HG03575 (cell line): Measurements from ENCODE around the gene RGPD8.
"Not testable (repeated sequence)": the region's sequence is repeated elsewhere in the genome, so short reads cannot be mapped to it uniquely, and the experiment has no call there.

Experiments
- ATAC-seq: cut with Tn5 transposase; IDR thresholded peaks from one replicate; pipeline ENCODE4 v1.9.1; 2021; ENCODE audit not compliant: unreplicated experiment, insufficient number of reproducible peaks, low FRiP score; ENCODE audit errors: extremely low read depth

The RGPD8 gene

DNA sequence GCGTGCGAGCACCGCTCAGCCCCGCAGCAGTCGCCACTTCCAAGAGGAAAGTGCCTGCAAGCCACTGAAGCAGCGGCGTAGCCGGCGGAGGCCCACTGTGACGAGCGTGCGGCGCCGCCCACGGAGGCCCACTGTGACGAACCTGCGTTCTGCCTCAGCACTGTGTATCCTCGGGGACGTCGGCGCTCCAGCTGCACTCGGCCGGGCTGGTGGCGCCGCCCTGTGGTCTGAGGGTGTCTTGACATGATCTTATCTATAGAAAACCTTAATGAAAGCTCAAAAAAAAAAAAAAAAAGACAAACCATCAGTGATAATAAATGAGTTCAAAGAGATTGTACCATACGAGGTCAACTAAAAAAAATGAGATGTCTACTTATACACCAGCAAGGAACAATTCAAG is at the start of gene RGPD8:
Gene RGPD8, minus strand, starts transcription at position 166 of the 400 bp plus-strand sequence. CDS start 192 bp downstream, outside the sequence.
- ATAC-seq, result peak; percentile 73

DNA sequence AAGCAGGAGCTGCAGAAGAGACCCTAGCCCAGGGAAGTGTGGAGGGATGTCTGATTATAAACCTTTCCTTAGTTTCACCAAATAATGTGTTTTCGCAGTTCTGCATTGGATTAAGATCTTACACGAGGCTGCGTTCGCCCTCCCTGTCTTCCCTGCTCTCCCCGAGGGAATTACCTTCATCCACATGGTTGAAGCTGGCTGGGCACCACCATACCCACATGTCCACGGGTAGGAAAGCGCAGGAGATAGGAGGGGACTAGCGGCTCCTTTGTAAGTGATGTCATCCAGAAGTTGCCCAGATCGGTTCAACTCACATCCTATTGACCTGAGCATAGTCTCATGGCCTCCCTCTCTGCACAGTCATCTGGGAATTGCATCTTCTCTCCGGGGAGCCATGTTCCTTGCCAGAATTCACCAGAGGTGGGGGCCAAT is 49.6 kb upstream of the RGPD8 start:
- ATAC-seq, result no peak

- no peak for ATAC-seq
These were observed 49.0 kb upstream of the RGPD8 start for GRCh38 chr2:112482309-112483041.

DNA sequence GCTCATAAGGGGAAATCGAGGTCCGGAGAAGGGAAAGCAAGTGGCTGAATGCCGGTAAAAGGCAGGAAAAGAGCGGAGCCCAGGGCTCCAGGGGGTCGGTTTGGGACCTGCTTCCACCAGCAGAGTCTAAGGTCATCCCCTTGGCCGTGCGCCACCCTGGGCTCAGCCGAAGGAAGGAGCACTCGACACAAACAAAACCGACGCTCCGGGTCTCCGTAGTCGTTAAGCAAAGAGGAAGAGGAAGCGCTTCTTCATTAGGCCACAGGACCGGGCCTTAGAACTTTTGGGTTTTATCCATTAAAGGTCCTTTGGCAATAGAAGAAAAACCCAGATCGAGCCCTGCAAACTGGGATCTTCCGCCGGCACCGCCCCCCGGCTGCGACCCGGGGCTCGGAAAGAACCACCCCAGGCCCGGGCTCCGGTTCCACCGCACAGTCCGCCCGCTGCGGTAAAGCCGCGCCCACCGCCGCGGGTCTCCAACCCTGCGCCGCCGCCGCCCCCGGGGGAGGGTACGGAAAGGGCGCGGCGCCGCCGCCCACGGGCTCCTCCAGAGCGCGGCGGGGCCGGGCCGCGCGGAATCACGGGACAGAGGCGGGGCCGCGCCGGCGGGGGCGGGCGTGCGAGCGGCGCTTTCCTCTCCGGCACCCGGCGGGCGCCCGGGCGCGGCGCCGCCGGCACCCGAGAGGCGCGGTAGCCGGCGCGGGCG is 48.2 kb upstream of the RGPD8 start, which contains the start of gene TTL:
Gene TTL, plus strand, starts transcription at position 629 of the 706 bp plus-strand sequence. CDS start 189 bp downstream, outside the sequence.
- ATAC-seq, result no peak

- no peak for ATAC-seq
These were observed 47.6 kb upstream of the RGPD8 start for GRCh38 chr2:112481050-112481527.

GRCh38 chr2:112480530-112481049 is 47.1 kb upstream of the RGPD8 start:
- no peak for ATAC-seq

DNA sequence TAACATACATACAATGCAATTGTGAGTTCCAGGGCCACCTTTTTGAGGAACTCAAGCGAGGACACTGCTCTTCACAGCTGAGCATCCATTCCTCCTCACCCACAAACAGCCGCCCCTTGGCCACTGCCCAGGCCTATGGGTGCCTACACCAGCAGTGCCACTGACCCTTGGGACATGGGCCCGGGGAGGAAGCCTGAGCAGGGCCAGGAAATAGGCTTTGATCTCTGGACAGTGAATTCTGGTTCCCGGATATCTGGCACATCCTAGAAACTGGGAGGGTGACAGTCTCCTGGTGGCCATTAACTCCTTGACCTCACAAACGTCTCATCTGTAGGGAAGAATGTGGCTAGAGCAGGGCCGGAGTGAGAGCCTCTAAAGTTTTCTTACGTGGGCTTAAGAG is 43.0 kb upstream of the RGPD8 start:
- ATAC-seq, result no peak

DNA sequence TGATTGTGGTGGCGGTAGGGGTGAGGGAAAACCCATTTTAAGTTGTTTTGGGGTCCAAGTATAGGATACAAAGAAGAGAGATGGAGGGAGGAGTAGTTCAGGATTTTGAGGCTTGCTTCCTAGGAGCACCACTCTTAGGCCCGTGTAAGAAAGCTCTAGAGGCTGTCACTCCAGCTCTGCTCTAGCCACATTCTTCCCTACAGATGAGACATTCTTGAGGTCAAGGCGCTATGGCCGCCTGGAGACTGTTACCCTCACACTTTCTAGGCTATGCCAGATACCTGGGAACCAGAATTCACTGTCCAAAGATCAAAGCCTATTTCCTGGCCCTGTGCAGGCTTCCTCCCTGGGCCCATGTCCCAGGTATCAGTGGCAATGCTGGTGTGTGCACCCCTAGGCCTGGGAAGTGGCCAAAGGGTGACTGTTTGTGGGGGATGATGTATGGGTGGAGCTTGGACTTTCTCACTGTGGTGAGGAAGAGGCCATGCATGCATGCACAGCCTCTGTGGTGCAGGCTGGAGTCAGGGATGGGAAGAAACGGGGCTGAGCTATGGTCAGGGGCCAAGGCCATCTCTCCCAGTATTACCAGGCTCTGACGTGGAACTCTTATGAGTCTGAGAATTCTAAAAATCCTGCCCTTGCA is 41.5 kb upstream of the RGPD8 start:
- no peak for ATAC-seq

DNA sequence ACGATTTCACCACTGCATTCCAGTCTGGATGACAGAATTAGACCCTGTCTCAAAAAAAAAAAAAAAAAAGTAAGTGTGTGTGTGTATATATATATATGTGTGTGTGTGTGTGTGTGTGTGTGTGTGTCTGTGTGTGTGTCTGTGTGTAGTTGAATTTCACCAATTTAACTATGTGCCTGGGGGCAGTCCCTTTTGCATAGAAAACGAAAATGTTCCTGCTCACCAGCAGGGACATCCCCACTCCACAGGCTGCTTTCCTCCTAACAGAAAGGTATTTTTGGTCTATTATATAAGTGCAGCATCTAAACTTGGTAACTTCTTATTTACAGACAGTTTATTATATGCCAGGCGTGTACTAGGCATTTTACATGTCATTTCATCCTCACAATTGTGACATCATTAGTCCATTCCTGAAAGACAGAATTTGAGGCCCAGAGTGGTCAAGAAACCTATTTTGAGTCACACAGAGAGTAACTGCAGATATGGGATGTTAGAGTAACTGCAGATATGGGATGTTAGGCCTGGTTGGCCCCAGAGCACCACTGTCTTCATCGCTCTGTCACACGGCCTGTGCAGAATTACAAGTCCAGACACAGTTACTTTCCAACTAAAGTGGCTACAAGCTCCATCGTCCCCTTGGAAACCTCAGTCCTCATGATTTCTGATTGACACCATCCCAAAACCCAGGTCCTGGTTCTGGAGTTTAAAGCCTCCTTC is 39.3 kb upstream of the RGPD8 start:
- ATAC-seq, result no peak

DNA sequence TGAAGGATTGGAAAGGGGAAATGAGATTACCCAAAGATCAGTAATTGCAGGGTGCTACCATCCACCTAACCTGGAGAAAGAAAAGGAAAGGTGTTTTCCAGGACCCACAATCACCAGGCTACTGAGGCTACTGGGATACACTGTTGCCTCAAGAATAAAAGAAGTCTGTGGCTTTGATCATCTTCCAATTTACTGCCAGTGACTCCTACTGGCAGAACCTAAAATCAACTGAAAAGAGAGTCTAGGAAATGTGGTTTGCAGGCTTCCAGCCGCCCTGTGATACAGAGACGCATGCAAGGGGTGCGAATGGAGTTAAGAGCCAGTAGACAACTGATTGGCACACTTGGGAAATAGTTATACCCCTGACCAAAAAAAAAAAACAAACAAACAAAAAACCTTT is 31.9 kb upstream of the RGPD8 start:
- ATAC-seq, result no peak

- no peak for ATAC-seq
These were observed 29.8 kb upstream of the RGPD8 start for GRCh38 chr2:112463256-112463655.

DNA sequence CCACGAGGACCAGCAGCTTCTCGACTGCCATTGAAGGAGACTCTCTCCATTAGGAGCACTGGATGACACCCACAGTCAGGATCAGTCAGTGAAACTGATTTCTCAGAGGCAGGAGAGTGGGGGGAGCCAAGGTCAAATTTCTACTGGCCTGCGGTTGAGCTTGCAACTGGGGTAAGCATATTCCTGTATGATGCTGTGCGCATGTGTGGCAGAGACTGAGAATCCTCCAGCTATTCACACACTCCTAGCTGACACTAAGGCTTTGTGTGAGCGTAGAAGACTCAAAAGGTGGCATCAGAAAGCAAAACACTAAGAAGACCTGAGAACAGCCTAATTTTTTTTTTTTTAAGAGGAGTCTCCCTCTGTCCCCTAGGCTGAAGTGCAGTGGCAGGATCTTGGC is 28.7 kb upstream of the RGPD8 start:
- ATAC-seq, result no peak

DNA sequence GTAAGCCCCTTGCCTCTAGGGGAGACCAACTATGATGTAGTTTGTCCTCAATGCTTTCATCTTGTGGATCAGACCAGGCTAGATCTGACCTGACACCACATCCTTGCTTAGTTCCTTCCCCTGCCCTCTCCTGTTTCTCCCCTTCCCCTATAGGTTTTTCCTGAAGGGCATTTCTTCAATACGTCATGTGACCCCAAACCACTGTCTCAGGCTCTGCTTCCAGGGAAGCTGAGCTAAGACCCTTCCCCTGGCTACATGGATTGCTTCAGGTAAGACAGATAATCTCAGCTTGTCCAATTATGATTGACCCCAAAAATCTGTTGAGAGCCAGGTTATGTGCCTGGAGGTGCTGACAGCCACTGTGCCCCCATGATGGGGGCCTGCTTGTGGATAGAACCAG is 25.9 kb upstream of the RGPD8 start:
- ATAC-seq, result no peak

DNA sequence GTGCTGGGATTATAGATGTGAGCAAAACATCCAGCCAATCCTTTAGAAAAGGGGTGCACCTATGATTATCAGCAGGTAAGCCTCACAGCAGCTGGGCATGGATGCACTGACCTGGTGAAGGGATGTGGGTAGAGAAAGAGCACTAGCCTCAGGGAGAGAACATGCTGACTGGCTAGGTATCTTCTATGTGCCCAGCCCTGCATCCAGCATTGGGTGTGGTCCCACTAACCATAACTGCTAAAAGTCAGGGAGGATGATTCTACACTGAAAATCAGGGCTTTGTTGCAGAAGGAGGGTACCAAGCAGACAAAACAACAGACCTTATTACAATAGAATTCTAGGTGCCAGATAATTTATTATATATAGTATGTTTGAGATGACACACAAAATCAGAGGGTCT is 21.1 kb upstream of the RGPD8 start:
- ATAC-seq, result no peak

- no peak for ATAC-seq
These were observed 17.9 kb upstream of the RGPD8 start for GRCh38 chr2:112451317-112451716.

DNA sequence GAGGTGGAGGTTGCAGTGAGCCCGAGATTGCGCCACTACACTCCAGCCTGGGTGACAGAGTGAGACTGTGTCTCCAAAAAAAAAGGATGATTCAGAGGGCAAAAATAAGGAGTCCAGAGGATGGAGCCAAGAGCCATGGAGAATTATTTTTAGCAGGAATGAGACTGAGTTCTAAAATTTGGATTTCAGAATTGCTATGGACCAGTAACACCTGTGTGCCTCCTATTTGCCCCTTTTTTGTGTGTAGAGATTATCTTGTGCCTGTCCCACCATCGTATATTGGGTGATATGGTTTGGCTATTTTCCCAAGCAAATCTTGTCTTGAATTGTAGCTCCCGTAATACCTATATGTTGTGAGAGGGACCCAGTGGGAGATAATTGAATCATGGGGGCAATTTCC is 16.4 kb upstream of the RGPD8 start:
- no peak for ATAC-seq

DNA sequence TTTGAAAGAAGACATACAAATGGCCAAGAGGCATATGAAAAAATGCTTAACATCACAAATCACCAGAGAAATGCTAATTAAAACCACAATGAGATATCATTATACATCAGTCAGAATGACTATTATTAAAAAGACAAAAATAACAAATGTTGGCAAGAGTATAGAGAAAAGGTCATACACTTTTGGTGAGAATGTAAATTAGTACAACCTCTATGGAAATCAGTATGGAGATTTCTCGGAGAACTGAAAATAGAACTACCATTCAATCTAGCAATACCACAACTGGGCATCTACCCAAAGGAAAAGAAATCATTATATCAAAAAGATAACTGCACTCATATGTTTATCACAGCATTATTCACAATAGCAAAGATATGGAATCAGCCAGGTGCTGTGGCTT is 10.8 kb upstream of the RGPD8 start:
- ATAC-seq, result not testable (repeated sequence)

DNA sequence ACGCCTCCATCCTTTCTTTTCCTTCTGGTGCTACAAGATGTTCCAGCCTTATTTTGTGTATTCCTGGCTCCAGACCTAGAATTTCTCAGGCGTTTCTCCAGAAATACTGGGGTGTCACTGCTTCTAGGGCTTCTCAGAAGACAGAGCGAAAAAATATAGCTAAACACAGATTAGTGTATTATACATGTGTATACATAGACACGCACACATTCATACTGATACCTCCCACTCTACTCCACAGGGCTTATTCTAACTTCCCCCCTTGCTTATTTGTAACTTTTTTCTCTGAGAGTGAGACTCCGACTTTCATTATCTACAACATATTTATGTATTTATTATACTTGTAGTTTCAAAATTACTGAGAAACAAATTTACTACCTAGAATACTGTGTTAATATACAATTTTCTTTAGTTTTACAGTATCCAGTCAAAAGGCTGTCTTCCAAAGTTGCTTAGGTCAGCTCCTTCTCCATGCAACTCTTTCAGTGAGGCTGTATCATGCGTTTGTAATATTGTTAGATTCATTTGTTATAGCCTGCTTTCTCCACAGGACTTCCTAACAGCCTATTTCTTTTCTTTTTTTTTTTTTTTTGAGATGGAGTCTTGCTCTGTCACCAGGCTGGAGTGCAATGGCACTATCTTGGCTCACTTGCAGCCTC is 5.3 kb upstream of the RGPD8 start:
- not testable (repeated sequence) for ATAC-seq
